GM19372 (cell line): ENCODE measurements around the gene SFTPB.
"Not testable (repeated sequence)": the region's sequence is repeated elsewhere in the genome, so short reads cannot be mapped to it uniquely, and the experiment has no call there.

ENCODE experiments used
- ATAC-seq: cut with Tn5 transposase; IDR thresholded peaks from one replicate; pipeline ENCODE4 v1.9.1; 2021; ENCODE audit warnings: mild to moderate bottlenecking, low read depth, moderate library complexity; ENCODE audit not compliant: unreplicated experiment

SFTPB gene

GRCh38 chr2:85668009-85668856 lies at the start of gene SFTPB:
Gene SFTPB, minus strand, starts transcription at chr2:85668199. Its CDS starts 16 bp downstream, at chr2:85668183.
- ATAC-seq: no peak

- ATAC-seq: no peak
Observed at GRCh38 chr2:85717308-85718008, 49.5 kb upstream of the SFTPB start.

GRCh38 chr2:85716346-85716914 lies 48.4 kb upstream of the SFTPB start:
- ATAC-seq: no peak

- ATAC-seq: no peak
Observed at GRCh38 chr2:85714841-85715240, 46.8 kb upstream of the SFTPB start.

- not testable (repeated sequence) for ATAC-seq
Observed at GRCh38 chr2:85714421-85714820, 46.4 kb upstream of the SFTPB start.

GRCh38 chr2:85713836-85714235 lies 45.8 kb upstream of the SFTPB start:
- ATAC-seq: no peak

- ATAC-seq: no peak
Observed at GRCh38 chr2:85712849-85713612, 45.0 kb upstream of the SFTPB start.

GRCh38 chr2:85712336-85712735 lies 44.3 kb upstream of the SFTPB start:
- no peak for ATAC-seq

GRCh38 chr2:85711578-85712060 lies 43.6 kb upstream of the SFTPB start:
- ATAC-seq: no peak

GRCh38 chr2:85710687-85711577 lies 42.9 kb upstream of the SFTPB start:
- ATAC-seq: no peak

- ATAC-seq: no peak
Observed at GRCh38 chr2:85709401-85709811, 41.4 kb upstream of the SFTPB start.

GRCh38 chr2:85708641-85709040 lies 40.6 kb upstream of the SFTPB start:
- no peak for ATAC-seq

GRCh38 chr2:85707304-85707703 lies 39.3 kb upstream of the SFTPB start:
- no peak for ATAC-seq

GRCh38 chr2:85706599-85707296 lies 38.7 kb upstream of the SFTPB start:
- no peak for ATAC-seq

- no peak for ATAC-seq
Observed at GRCh38 chr2:85706063-85706462, 38.1 kb upstream of the SFTPB start.

GRCh38 chr2:85705680-85706039 lies 37.7 kb upstream of the SFTPB start:
- ATAC-seq: no peak

- ATAC-seq: peak; percentile 60
Observed at GRCh38 chr2:85704800-85705679, 37.0 kb upstream of the SFTPB start.

GRCh38 chr2:85704038-85704437 lies 36.0 kb upstream of the SFTPB start:
- no peak for ATAC-seq
